Measurements from ENCODE around the gene ENTPD6.
"Not testable (repeated sequence)": the region's sequence is repeated elsewhere in the genome, so short reads cannot be mapped to it uniquely, and the experiment has no call there.

ENTPD6 gene

GRCh38 chr20:25225642-25226432 is 30.3 kb downstream of the ENTPD6 start:
- no peak for FAIRE-seq

- FAIRE-seq, result no peak
These were observed 31.2 kb downstream of the ENTPD6 start for GRCh38 chr20:25226433-25227316.

GRCh38 chr20:25227317-25227831 is 31.9 kb downstream of the ENTPD6 start:
- no peak for FAIRE-seq

GRCh38 chr20:25229486-25230165 is 34.1 kb downstream of the ENTPD6 start:
- FAIRE-seq, result no peak

- no peak for FAIRE-seq
These were observed 34.8 kb downstream of the ENTPD6 start for GRCh38 chr20:25230166-25230831.

- no peak for FAIRE-seq
These were observed 37.7 kb downstream of the ENTPD6 start for GRCh38 chr20:25233016-25233772.

- FAIRE-seq, result not testable (repeated sequence)
These were observed 38.7 kb downstream of the ENTPD6 start for GRCh38 chr20:25234009-25234849.

GRCh38 chr20:25236450-25237304 is 41.2 kb downstream of the ENTPD6 start:
- FAIRE-seq, result no peak

GRCh38 chr20:25237610-25238318 is 42.3 kb downstream of the ENTPD6 start:
- no peak for FAIRE-seq

GRCh38 chr20:25238319-25239037 is 43.0 kb downstream of the ENTPD6 start:
- no peak for FAIRE-seq

GRCh38 chr20:25239387-25240370 is 44.2 kb downstream of the ENTPD6 start:
- no peak for FAIRE-seq

GRCh38 chr20:25240851-25241658 is 45.5 kb downstream of the ENTPD6 start:
- FAIRE-seq, result not testable (repeated sequence)

- not testable (repeated sequence) for FAIRE-seq
These were observed 46.1 kb downstream of the ENTPD6 start for GRCh38 chr20:25241659-25241955.

GRCh38 chr20:25242231-25242630 is 46.7 kb downstream of the ENTPD6 start:
- no peak for FAIRE-seq

GRCh38 chr20:25243416-25243979 is 48.0 kb downstream of the ENTPD6 start:
- FAIRE-seq, result no peak

GRCh38 chr20:25244976-25245375 is 49.5 kb downstream of the ENTPD6 start:
- FAIRE-seq, result no peak
